ENCODE measurements around the gene RNU1-4.
"Not testable (repeated sequence)": the region's sequence is repeated elsewhere in the genome, so short reads cannot be mapped to it uniquely, and the experiment has no call there.

Gene RNU1-4

DNA sequence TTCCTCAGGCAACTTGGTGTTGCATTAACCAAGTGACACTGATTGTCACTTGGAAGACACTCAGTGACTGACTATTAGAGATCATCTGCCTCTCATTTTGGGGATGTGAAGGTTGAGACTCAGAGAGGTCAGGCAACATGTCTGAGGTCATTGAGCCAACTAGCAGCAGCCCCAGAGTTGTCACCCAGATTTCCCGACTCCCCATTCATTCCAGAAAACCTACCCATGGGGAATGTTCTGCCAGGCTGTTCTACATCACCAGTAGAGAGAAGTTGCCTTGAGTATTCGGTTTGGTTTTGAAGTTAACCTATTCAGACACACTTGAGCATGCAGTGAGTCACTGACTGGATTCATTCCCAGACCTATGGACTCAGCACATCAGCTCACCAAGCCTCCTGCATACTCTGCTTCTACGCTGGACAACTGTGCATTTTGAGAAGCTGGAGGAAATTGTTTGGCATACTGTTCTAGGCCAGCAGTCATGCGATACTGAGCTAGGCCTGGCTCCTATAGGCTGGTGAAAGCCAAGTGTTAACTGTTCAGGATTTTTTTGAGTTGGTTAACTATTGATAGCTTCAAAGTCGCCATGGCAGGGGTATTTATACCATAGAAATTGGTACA is 29.9 kb downstream of the RNU1-4 start:
- peak; percentile 50 for DNase-seq (ENCODE audit: low read depth)

- DNase-seq (ENCODE audit: low read depth) = not testable (repeated sequence)
Measured at GRCh38 chr1:16770896-16771446, 30.7 kb downstream of the RNU1-4 start.

- not testable (repeated sequence) for DNase-seq (ENCODE audit: low read depth)
Measured at GRCh38 chr1:16772275-16773204, 32.2 kb downstream of the RNU1-4 start.

DNA sequence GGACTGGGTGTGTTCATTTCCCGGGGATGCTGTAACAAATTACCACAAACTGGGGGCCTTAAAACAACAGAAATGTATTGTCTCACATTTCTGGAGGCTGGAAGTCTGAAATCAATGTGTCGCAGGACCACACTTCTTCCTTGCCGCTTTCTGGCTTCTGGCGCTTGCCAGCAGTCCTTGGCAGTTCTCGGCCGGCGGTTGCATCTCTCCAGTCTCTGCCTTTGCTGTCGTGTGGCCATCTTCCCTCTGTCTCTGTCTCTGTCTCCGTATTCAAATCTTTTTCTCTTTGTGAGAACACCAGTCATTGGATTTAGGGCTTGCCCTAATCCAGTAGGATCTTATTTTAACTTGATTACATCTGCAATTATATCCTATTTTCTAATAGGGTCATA is 32.9 kb downstream of the RNU1-4 start:
- DNase-seq (ENCODE audit: low read depth) = not testable (repeated sequence)

DNA sequence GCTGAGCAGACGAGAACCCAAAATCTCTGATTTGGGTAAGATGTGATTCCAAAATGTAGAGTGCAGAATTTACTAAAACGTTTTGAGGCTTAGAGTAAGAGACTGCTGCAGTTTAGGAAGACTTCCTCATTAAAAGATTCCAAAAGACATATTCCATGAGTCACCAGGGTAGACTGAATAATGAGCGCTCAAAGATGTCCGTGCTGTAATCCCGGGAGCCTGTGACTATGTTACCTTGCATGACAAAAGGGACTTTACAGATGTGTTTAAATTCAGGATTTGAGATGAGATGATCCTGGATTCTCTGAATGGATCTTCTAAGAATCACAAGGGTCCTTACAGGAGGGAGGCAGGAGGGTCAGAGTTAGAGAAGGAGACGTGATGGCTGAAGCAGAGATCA is 33.4 kb downstream of the RNU1-4 start:
- DNase-seq (ENCODE audit: low read depth) = not testable (repeated sequence)

DNA sequence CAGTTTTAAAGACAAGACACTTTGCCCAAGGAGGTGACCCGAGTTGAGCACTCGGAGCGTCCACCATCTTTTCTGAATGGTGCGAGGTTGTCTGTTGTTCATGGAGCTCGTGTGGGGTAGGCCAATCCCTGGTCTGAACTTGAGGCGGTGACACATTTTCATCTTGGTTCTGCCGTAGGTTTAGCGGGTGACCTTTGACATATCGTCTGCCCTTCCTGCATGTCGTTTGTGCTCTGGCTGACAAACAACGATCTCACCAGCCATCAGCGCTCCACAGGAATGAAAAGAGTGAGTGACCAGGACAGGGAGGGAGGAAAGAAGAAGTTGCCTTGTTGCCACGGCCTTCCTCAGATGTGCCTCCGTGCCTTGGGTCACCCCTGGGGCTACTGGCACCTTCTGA is 34.5 kb downstream of the RNU1-4 start:
- DNase-seq (ENCODE audit: low read depth) = not testable (repeated sequence)

GRCh38 chr1:16775290-16775689 is 35.0 kb downstream of the RNU1-4 start:
- not testable (repeated sequence) for DNase-seq (ENCODE audit: low read depth)

DNA sequence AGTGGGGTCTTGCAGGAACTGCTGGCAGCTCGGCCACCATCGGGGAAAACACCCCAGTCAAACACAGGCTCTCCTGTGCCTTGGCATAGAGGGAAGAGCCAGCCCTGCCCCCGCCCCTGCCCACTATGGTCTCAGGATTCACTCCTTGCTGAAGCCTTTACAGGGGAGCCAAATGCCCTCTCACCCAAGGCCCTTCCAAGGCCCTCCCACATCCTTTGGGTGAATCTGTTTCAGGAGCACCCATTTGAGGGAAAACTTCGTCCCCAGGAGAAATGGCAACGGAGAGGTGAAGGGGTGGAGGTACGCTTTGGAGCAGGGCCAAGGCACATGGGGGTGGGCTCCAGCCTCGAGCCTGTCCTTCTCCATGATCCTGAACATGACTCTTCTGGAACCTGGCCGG is 35.9 kb downstream of the RNU1-4 start:
- DNase-seq (ENCODE audit: low read depth) = not testable (repeated sequence)

DNA sequence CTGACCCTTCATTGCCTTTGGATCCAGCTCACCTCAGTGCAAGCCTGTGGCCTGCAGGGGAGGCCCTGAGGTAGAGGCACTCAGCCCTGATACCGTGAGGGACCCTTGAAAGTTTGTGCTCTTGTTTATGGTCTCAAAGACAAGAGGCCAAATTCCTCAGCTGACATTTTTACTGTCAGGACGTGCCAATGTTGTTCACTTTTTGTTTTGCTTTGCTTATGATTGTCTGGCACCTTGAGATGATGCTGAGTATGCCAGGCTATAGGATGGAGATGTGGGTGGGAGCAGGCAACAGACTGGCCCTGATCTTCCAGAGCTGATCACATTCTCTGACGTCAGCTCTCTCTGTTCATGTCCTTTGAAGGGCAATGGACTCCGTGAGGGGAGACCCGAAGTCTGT is 36.5 kb downstream of the RNU1-4 start:
- not testable (repeated sequence) for DNase-seq (ENCODE audit: low read depth)

DNA sequence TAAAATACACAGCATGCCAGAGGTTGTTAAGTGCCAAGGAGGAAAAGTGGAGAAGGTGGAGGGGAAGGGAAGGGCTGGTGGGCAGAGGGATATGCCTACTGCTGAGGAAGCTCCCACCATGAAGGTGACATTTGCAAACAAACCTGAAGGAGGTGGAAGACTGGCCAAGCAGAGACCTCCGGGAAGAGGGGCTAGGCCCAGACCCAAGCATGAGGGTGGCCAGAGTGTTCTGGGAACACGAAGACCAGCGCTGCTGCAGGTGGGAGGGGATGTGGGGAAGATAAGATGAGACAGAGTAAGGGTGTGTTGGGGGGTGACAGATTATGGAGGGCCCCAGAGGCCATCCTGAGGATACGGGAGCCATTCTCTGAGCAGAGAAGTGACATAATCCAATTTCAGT is 37.5 kb downstream of the RNU1-4 start:
- DNase-seq (ENCODE audit: low read depth) = not testable (repeated sequence)

GRCh38 chr1:16779525-16779924 is 39.2 kb downstream of the RNU1-4 start:
- not testable (repeated sequence) for DNase-seq (ENCODE audit: low read depth)

DNA sequence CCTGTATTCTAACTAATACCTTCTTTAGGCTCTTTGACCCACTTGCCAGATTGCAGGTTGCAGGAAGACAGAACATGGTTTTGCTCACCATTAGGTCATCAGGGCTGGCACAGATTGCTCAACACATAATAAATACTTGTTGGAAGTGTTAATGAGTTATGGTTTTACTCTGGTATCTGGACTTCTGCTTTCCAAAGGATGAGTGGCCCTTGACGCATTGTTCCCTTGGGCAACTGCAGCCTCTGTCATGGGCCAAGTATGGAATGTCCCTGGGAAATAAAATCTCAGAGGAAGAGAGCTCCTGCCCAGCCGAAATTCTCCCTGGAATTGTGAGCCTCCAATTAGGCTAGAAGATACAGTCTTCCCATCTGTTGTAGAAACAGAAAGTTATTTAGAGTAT is 40.7 kb downstream of the RNU1-4 start:
- not testable (repeated sequence) for DNase-seq (ENCODE audit: low read depth)

GRCh38 chr1:16781625-16782024 is 41.3 kb downstream of the RNU1-4 start:
- not testable (repeated sequence) for DNase-seq (ENCODE audit: low read depth)

DNA sequence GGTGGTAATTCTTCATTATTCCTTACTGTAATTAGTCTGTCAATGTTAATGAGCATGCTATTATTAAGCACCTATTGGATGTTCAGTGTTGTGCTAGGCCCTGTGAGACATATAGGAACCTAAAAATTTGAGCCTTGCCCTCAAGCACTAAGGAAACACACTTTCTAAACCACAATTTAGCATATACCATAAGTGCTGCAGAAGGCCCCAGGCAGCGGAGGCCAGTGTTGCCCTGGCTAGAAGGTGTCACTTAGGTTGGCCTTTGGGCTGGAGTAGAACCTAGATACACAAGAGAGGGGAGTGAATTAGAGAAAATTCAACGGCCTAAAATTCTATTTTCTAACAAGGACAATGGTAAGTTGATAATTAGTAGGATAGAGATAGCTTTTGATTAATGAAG is 44.6 kb downstream of the RNU1-4 start:
- DNase-seq (ENCODE audit: low read depth) = not testable (repeated sequence)

GRCh38 chr1:16786362-16786761 is 46.0 kb downstream of the RNU1-4 start:
- DNase-seq (ENCODE audit: low read depth) = not testable (repeated sequence)

GRCh38 chr1:16787175-16787574 is 46.9 kb downstream of the RNU1-4 start:
- not testable (repeated sequence) for DNase-seq (ENCODE audit: low read depth)

GRCh38 chr1:16787711-16788110 is 47.4 kb downstream of the RNU1-4 start:
- DNase-seq (ENCODE audit: low read depth) = not testable (repeated sequence)

Data from GM04503 (cell line).